ENCODE data around the gene SSTR3. TPM values are rescaled to one million over a fixed set of nuclear protein-coding genes. Genes with fewer than 3 reads are reported as not detected.

Gene SSTR3
- total RNA-seq, 2 donors from 2014 or later = not detected

- no peak for TF ChIP-seq CTCF (IDR thresholded peaks at IDR 0.05)
- H3K4me1 ChIP-seq = peaks cover 0 to 19% of the 10 kb centered on the region in 2 donors
- H3K36me3 ChIP-seq = no peaks in the 10 kb centered on the region
- no peak for DNase-seq (ENCODE audit: low spot score)
- no peak overlapping the region for H3K4me3 ChIP-seq
- H3K27me3 ChIP-seq = no peaks in the 10 kb centered on the region
- peak overlapping the region in 1 of 2 donors; percentile 25 for H3K27ac ChIP-seq
- no peaks in the 10 kb centered on the region for H3K9me3 ChIP-seq
These were observed 44.2 kb downstream of the SSTR3 start for GRCh38 chr22:37167981-37168647.

- no peak overlapping the region for H3K4me3 ChIP-seq
- H3K27me3 ChIP-seq = no peaks in the 10 kb centered on the region
- H3K4me1 ChIP-seq = peaks cover 0 to 19% of the 10 kb centered on the region in 2 donors
- TF ChIP-seq CTCF (IDR thresholded peaks at IDR 0.05) = no peak
- no peaks in the 10 kb centered on the region for H3K36me3 ChIP-seq
- DNase-seq (ENCODE audit: low spot score) = no peak
- H3K9me3 ChIP-seq = no peaks in the 10 kb centered on the region
- H3K27ac ChIP-seq = peak overlapping the region; percentile 25 to 56
These were observed 44.9 kb downstream of the SSTR3 start for GRCh38 chr22:37167176-37167980.

GRCh38 chr22:37166675-37167066 lies 45.6 kb downstream of the SSTR3 start:
- no peaks in the 10 kb centered on the region for H3K36me3 ChIP-seq

GRCh38 chr22:37165940-37166674 lies 46.2 kb downstream of the SSTR3 start:
- Histone ChIP-seq H3K27me3 (no peaks in the 10 kb centered on the region), H3K4me1 (peaks cover 0 to 19% of the 10 kb centered on the region in 2 donors), H3K4me3 (no peak overlapping the region), H3K9me3 (no peaks in the 10 kb centered on the region), H3K36me3 (no peaks in the 10 kb centered on the region), H3K27ac (no peak overlapping the region)
- no peak for DNase-seq (ENCODE audit: low spot score)
- peak in 1 of 2 donors; percentile 92 for TF ChIP-seq CTCF (IDR thresholded peaks at IDR 0.05)

More at GRCh38 chr22:37166675-37167066, 45.6 kb downstream of the SSTR3 start:
- Histone ChIP-seq H3K4me1 (peaks cover 0 to 19% of the 10 kb centered on the region in 2 donors), H3K27ac (peak overlapping the region; percentile 24 to 56), H3K27me3 (no peaks in the 10 kb centered on the region), H3K9me3 (no peaks in the 10 kb centered on the region), H3K4me3 (no peak overlapping the region)
- TF ChIP-seq CTCF (IDR thresholded peaks at IDR 0.05) = peak; percentile 11 to 96
- DNase-seq (ENCODE audit: low spot score) = peak; percentile 89

- Histone ChIP-seq H3K9me3 (no peaks in the 10 kb centered on the region), H3K4me1 (peaks cover 0 to 19% of the 10 kb centered on the region in 2 donors), H3K27ac (no peak overlapping the region), H3K27me3 (no peaks in the 10 kb centered on the region), H3K4me3 (no peak overlapping the region), H3K36me3 (no peaks in the 10 kb centered on the region)
- no peak for TF ChIP-seq CTCF (IDR thresholded peaks at IDR 0.05)
- no peak for DNase-seq (ENCODE audit: low spot score)
These were observed 47.2 kb downstream of the SSTR3 start for GRCh38 chr22:37165066-37165465.
